ENCODE data around the gene ZNF763.
"Not testable (repeated sequence)": the region's sequence is repeated elsewhere in the genome, so short reads cannot be mapped to it uniquely, and the experiment has no call there.

The ZNF763 gene

DNA sequence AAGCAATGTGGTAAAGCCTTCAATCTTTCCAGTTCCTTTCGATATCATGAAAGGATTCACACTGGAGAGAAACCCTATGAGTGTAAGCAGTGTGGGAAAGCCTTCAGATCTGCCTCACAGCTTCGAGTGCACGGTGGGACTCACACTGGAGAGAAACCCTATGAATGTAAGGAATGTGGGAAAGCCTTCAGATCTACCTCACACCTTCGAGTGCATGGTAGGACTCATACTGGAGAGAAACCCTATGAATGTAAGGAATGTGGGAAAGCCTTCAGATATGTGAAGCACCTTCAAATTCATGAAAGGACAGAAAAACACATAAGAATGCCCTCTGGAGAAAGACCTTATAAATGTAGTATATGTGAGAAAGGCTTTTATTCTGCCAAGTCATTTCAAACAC is 15.6 kb upstream of the ZNF763 start:
- Mint-ChIP-seq H3K27me3 (no peaks in the 10 kb centered on the region), H3K9me3 (ENCODE audit: low read depth) (peaks cover 26% of the 10 kb centered on the region)

DNA sequence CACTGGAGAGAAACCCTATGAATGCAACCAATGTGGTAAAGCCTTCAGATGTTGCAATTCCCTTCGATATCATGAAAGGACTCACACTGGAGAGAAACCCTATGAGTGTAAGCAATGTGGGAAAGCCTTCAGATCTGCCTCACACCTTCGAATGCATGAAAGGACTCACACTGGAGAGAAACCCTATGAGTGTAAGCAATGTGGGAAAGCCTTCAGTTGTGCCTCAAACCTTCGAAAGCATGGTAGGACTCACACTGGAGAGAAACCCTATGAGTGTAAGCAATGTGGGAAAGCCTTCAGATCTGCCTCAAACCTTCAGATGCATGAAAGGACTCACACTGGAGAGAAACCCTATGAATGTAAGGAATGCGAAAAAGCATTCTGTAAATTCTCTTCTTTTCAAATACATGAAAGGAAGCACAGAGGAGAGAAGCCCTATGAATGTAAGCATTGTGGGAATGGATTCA is 15.2 kb upstream of the ZNF763 start:
- not testable (repeated sequence) for H3K4me3 Mint-ChIP-seq; H3K27me3 Mint-ChIP-seq; H3K4me1 Mint-ChIP-seq (ENCODE audit: low read depth); H3K27ac Mint-ChIP-seq
- Mint-ChIP-seq H3K9me3 (ENCODE audit: low read depth) (peaks cover 26% of the 10 kb centered on the region), H3K36me3 (peaks cover 55% of the 10 kb centered on the region)

More for the DNA sequence above, 15.6 kb upstream of the ZNF763 start:
- no peak overlapping the region for H3K27ac Mint-ChIP-seq
- H3K4me3 Mint-ChIP-seq = no peak overlapping the region
- peaks cover 59% of the 10 kb centered on the region for H3K36me3 Mint-ChIP-seq
- no peaks in the 10 kb centered on the region for H3K4me1 Mint-ChIP-seq (ENCODE audit: low read depth)

DNA sequence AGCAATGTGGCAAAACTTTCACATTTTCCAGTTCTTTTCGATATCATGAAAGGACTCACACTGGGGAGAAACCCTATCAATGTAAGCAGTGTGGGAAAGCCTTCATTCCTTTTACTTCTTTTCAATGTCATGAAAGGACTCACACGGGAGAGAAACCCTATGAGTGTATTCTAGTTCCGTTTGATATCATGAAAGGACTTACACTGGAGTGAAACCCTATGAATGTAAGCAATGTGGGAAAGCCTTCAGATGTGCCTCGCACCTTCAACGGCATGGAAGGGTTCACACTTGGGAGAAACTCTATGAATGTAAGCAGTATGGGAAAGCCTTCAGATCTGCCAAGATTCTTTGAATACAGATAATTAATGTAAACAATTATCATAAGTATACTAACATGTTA is 14.5 kb upstream of the ZNF763 start:
- H3K4me3 Mint-ChIP-seq = no peak overlapping the region
- no peaks in the 10 kb centered on the region for H3K27me3 Mint-ChIP-seq
- H3K36me3 Mint-ChIP-seq = peaks cover 50% of the 10 kb centered on the region
- no peak overlapping the region for H3K27ac Mint-ChIP-seq
- peaks cover 26% of the 10 kb centered on the region for H3K9me3 Mint-ChIP-seq (ENCODE audit: low read depth)
- no peaks in the 10 kb centered on the region for H3K4me1 Mint-ChIP-seq (ENCODE audit: low read depth)

DNA sequence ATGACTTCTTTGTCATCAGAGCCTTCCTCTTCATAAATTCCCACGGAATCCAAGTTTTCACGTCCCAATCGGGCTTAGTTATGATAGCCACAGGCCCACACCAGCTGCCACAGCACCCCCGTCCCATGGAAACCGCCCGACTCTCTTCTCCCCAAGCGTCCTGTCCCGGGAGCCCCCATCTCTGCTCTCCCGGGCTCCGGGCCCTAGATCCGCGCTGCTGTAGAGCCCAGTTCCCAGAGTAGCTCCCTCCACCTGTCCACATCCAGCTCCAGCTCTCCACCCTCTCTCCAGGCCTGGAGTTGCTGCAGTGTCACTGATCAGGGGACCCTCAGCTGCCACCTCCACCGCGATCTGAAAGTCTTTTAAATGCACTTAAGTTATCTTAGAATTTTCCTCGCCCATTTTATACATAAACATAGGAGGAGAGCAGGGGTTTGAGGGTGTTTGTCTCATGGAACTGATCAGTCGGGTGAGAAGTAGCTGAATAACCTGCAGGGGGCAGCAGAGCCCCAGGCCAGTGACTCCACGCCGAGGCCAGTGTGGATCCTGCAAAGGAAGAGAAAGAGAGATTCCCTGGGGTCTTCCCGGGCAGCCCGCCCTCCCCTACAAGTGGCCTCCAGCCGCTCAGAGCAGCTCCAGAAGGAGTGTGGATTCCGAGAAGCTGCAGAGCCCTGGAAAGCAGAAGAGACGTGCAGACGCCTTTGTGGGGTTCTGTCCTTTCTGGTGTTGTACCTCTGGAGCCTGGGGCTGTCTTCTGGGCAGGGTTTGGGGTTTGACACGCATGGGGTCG is 1.1 kb upstream of the ZNF763 start:
- Mint-ChIP-seq H3K36me3 (no peaks in the 10 kb centered on the region), H3K27ac (peak overlapping the region; percentile 14), H3K4me1 (ENCODE audit: low read depth) (peaks cover 27% of the 10 kb centered on the region), H3K27me3 (no peaks in the 10 kb centered on the region), H3K4me3 (peak overlapping the region; percentile 91), H3K9me3 (ENCODE audit: low read depth) (no peaks in the 10 kb centered on the region)

DNA sequence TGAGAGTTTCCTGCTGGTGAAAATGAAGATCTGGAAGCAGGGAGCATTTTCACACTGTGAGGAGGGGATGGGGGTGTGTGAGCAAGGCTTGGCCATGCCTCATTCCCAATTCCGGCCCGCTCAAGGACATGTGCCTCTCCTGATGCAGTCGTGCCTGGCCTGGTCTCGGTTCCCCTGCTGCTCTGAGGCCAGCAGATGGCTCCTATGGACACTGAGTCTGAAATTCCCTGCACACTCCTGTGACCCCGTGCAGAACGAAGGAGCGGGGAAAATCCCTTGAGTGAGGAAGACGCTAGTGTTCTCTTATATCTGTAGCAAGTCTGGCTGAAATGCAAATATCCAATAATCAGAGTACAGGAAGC is 363 bp upstream of the ZNF763 start:
- no peaks in the 10 kb centered on the region for H3K9me3 Mint-ChIP-seq (ENCODE audit: low read depth)
- H3K4me3 Mint-ChIP-seq = peak overlapping the region; percentile 91
- H3K27me3 Mint-ChIP-seq = no peaks in the 10 kb centered on the region
- peaks cover 27% of the 10 kb centered on the region for H3K4me1 Mint-ChIP-seq (ENCODE audit: low read depth)
- H3K36me3 Mint-ChIP-seq = no peaks in the 10 kb centered on the region
- H3K27ac Mint-ChIP-seq = peak overlapping the region; percentile 86

DNA sequence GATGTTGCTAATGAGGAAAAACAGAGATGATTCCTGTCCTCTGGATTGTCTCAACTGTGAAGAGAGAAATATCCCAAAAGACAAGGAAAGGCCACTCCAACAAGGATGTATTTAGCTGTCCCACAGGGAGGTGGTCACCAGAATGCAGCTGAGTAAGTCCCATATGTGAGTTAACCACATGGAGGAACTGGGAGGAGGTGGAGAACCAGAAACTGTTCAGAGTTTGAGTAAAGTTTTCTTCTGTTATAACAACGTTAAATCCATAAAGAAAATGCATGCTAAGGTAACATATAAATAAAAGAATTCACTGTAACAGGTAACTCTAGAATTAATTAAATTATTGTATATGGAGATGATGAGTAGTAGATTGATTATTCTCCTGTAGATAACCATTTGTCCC is 5.3 kb downstream of the ZNF763 start:
- no peak overlapping the region for H3K4me3 Mint-ChIP-seq
- peaks cover 8% of the 10 kb centered on the region for H3K36me3 Mint-ChIP-seq
- H3K4me1 Mint-ChIP-seq (ENCODE audit: low read depth) = peaks cover 14% of the 10 kb centered on the region
- H3K9me3 Mint-ChIP-seq (ENCODE audit: low read depth) = no peaks in the 10 kb centered on the region
- no peak overlapping the region for H3K27ac Mint-ChIP-seq
- no peaks in the 10 kb centered on the region for H3K27me3 Mint-ChIP-seq

DNA sequence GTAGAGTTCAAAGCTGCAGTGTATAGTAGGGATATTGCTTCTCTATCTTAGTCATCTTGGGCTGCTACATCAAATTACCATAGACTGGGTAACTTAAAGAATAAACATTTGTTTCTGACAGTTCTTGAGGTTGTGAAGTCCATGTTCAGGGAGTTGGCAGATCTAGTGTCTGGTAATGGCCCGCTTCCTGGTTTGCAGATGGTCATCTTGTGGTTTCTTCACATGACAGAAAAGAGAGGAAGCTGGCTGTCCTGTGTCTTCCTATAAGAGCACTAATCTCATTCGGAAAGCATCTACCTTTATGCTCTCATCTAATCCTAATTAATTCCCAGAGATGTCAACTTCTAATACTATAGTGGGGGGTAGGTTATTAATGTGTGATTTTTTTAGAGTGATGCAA is 6.2 kb downstream of the ZNF763 start:
- Mint-ChIP-seq H3K27me3 (no peaks in the 10 kb centered on the region), H3K9me3 (ENCODE audit: low read depth) (no peaks in the 10 kb centered on the region), H3K4me3 (no peak overlapping the region)

DNA sequence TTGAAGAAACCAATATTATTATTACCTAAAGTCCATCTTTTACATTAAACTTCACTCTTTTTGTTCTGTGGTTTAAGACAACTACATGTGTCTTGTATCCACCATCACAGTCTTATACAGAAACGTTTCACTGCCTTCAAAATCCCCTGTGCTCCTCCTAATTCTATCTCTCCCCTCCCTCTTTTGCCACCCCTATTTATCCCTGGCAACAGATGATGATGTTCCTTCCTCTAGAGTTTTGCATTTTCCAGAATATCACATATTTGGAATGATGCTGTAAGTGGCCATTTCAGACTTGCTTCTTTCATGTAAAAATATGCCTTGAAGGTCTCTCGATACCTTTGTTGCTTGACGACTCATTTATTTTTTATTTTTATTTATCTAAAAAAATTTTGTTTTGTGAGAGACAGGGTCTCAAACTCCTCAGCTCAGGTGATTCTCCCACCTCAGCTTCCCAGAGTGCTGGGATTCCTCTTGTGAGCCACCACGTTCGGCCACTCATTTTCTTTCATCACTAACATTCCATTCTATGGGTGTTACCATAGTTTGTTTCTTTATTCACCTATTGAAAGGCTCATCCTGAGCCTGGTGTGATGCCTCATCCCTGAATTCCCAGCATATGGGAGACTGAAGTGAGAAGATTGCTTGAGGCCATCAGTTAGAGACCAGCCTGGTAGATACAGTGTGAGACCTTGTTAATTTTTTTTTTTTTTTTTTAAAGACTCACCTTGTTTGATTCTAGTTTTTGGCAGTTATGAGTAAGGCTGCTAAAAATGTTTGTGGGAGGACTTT is 8.4 kb downstream of the ZNF763 start:
- Mint-ChIP-seq H3K4me1 (ENCODE audit: low read depth) (no peaks in the 10 kb centered on the region), H3K27me3 (no peaks in the 10 kb centered on the region), H3K27ac (no peak overlapping the region), H3K9me3 (ENCODE audit: low read depth) (peaks cover 4% of the 10 kb centered on the region), H3K4me3 (no peak overlapping the region), H3K36me3 (peaks cover 23% of the 10 kb centered on the region)

More for the DNA sequence above, 6.2 kb downstream of the ZNF763 start:
- Mint-ChIP-seq H3K27ac (no peak overlapping the region), H3K4me1 (ENCODE audit: low read depth) (peaks cover 7% of the 10 kb centered on the region), H3K36me3 (peaks cover 12% of the 10 kb centered on the region)

DNA sequence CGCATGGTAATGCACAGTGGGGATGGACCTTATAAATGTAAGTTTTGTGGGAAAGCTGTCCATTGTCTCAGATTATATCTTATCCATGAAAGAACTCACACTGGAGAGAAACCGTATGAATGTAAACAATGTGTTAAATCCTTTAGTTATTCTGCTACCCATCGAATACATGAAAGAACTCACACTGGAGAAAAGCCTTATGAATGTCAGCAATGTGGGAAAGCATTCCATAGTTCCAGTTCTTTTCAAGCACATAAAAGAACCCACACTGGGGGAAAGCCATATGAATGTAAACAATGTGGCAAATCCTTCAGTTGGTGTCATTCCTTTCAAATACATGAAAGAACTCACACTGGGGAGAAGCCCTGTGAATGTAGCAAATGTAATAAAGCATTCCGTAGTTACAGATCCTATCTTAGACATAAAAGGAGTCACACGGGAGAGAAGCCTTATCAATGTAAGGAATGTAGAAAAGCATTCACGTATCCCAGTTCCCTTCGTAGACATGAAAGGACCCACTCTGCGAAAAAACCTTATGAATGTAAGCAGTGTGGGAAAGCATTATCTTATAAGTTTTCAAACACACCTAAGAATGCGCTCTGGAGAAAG is 13.8 kb downstream of the ZNF763 start:
- Mint-ChIP-seq H3K27me3 (no peaks in the 10 kb centered on the region), H3K9me3 (ENCODE audit: low read depth) (peaks cover 20% of the 10 kb centered on the region), H3K4me3 (no peak overlapping the region), H3K36me3 (peaks cover 32% of the 10 kb centered on the region), H3K27ac (no peak overlapping the region), H3K4me1 (ENCODE audit: low read depth) (no peaks in the 10 kb centered on the region)

DNA sequence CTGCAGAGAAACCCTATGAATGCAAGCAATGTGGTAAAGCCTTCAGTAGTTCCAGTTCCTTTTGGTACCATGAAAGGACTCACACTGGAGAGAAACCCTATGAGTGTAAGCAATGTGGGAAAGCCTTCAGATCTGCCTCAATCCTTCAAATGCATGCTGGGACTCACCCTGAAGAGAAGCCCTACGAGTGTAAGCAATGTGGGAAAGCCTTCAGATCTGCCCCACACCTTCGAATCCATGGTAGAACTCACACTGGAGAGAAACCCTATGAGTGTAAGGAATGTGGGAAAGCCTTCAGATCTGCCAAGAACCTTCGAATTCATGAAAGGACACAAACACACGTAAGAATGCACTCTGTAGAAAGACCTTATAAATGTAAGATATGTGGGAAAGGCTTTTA is 14.7 kb downstream of the ZNF763 start:
- H3K27me3 Mint-ChIP-seq = no peaks in the 10 kb centered on the region
- H3K27ac Mint-ChIP-seq = no peak overlapping the region
- H3K9me3 Mint-ChIP-seq (ENCODE audit: low read depth) = peaks cover 20% of the 10 kb centered on the region
- no peaks in the 10 kb centered on the region for H3K4me1 Mint-ChIP-seq (ENCODE audit: low read depth)
- peaks cover 32% of the 10 kb centered on the region for H3K36me3 Mint-ChIP-seq
- no peak overlapping the region for H3K4me3 Mint-ChIP-seq

DNA sequence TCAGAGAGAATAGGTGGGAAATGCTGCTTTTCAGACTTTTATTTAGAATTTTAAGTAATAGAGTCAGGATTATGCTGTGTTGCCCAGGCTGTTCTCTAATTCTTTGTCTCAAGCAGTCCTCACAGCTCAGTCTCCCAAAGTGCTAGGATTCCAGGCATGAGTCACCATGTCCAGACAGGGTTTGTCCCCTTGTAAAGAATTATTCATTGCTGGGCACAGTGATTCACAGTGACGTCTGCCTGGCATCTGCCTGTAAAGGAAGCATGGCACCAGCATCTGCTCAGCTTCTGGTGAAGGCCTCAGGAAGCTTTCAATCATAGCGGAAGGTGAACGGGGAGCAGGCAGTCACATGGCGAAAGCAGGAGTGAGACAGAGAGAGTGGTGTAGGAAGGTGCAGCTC is 17.7 kb downstream of the ZNF763 start:
- Mint-ChIP-seq H3K4me1 (ENCODE audit: low read depth) (peaks cover 4% of the 10 kb centered on the region), H3K9me3 (ENCODE audit: low read depth) (peaks cover 20% of the 10 kb centered on the region), H3K36me3 (peaks cover 19% of the 10 kb centered on the region), H3K27ac (no peak overlapping the region), H3K27me3 (no peaks in the 10 kb centered on the region), H3K4me3 (no peak overlapping the region)

DNA sequence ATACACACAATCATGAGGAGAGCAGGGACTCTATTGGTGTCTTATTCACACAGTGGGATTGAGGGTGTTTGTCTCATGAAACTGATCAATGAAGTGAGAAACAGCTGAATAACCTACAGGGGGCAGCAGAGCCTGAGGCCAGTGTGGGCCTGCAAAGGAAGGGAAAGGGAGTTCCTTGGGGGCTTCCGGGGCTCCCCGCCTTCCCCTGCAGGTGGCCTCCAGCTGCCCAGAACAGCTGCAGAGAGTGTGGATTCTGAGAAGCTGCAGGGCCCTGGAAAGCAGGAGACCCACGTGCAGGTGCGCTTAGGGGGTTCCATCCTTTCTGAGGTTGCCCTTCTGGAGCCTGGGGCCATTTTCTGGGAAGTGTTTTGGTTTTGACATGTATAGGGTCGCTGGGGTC is 20.1 kb downstream of the ZNF763 start:
- Mint-ChIP-seq H3K27ac (no peak overlapping the region), H3K27me3 (no peaks in the 10 kb centered on the region), H3K4me1 (ENCODE audit: low read depth) (peaks cover 15% of the 10 kb centered on the region), H3K4me3 (no peak overlapping the region), H3K9me3 (ENCODE audit: low read depth) (no peaks in the 10 kb centered on the region), H3K36me3 (peaks cover 3% of the 10 kb centered on the region)

DNA sequence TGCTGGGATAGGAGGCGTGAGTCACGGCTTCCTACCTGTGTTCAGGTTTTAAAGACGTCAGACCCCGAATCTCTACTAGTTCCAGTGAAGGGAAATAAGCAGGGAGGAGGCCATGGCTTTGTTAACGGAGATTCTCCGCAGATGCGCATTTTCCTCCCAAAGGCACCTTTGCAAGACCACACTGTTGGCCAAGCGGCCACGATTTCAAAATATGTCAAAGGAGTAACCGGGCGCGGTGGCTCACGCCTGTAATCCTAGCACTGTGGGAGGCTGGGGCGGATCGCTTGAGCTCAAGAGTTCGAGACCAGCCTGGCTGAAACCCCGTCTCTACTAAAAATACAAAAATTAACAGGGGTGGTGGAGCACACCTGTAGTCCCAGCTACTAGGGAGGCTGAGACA is 21.9 kb downstream of the ZNF763 start:
- H3K27ac Mint-ChIP-seq = no peak overlapping the region
- no peaks in the 10 kb centered on the region for H3K9me3 Mint-ChIP-seq (ENCODE audit: low read depth)
- peaks cover 3% of the 10 kb centered on the region for H3K36me3 Mint-ChIP-seq
- H3K4me1 Mint-ChIP-seq (ENCODE audit: low read depth) = peaks cover 29% of the 10 kb centered on the region
- H3K27me3 Mint-ChIP-seq = no peaks in the 10 kb centered on the region
- peak overlapping the region; percentile 99 for H3K4me3 Mint-ChIP-seq

DNA sequence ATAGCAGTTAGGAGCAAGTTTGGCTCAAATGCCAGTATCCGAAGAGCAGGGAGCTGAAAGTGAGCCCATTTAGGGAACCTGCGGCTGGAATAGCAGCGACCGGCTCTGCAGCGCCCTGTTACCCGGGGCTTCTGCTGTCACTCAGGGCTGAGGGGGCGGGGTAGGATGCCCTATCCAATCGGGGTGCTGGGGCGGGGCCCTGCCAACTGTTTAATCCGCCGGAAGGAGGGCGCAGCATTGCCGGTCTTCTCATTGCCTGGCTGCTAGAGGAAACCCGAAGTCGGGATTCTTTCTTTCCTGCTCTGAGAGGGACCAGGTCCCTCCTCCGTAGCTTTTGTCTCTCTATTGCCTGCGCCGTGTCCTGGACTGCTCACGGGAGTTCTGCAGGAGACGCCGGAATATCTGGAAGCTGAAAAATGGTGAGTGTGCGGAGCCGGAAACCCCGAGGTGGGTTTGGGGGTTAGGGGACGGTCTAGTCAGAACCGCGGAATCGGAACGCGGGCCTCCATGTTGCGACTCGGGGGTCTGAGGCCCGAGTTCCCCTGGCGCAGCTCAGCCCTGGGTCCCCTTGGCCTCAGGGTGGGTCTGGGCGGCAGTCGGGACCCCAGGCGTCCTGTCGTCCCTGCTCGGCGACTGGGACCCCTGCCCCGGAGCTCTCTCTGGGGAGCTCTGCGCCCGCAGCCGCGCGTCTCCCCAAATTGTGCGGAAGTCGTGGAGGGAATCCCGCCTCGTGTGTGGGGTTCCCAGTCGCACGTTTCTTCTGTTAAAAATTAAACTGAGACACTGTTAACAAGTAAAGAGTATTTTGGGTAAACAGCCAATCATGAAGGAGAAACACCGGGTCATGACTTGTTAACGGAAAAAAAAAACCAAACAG is 22.8 kb downstream of the ZNF763 start:
- H3K4me3 Mint-ChIP-seq = peak overlapping the region; percentile 99
- peaks cover 38% of the 10 kb centered on the region for H3K4me1 Mint-ChIP-seq (ENCODE audit: low read depth)
- no peaks in the 10 kb centered on the region for H3K9me3 Mint-ChIP-seq (ENCODE audit: low read depth)
- H3K27me3 Mint-ChIP-seq = no peaks in the 10 kb centered on the region
- H3K27ac Mint-ChIP-seq = peak overlapping the region; percentile 98
- H3K36me3 Mint-ChIP-seq = peaks cover 3% of the 10 kb centered on the region

Measured in activated naive CD8-positive, alpha-beta T cell (primary cell).